ENCODE measurements around the gene MALAT1.
"Not testable (repeated sequence)": the region's sequence is repeated elsewhere in the genome, so short reads cannot be mapped to it uniquely, and the experiment has no call there.

Gene MALAT1

DNA sequence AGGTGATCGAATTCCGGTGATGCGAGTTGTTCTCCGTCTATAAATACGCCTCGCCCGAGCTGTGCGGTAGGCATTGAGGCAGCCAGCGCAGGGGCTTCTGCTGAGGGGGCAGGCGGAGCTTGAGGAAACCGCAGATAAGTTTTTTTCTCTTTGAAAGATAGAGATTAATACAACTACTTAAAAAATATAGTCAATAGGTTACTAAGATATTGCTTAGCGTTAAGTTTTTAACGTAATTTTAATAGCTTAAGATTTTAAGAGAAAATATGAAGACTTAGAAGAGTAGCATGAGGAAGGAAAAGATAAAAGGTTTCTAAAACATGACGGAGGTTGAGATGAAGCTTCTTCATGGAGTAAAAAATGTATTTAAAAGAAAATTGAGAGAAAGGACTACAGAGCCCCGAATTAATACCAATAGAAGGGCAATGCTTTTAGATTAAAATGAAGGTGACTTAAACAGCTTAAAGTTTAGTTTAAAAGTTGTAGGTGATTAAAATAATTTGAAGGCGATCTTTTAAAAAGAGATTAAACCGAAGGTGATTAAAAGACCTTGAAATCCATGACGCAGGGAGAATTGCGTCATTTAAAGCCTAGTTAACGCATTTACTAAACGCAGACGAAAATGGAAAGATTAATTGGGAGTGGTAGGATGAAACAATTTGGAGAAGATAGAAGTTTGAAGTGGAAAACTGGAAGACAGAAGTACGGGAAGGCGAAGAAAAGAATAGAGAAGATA is at the start of gene MALAT1:
MALAT1 (plus strand) TSS at position 69 of the 736 bp plus-strand sequence.
- H3K9ac ChIP-seq (ENCODE audit: low read depth in 1 of 2, low read length in 2 of 2) = peak within 1 kb of the TSS; percentile 86 to 100
- H3K27ac ChIP-seq (ENCODE audit: low read depth, low read length) = peak within 1 kb of the TSS; percentile 97
- H3K36me3 ChIP-seq (ENCODE audit: control insufficient read depth in 1 of 2, insufficient read depth in 2 of 2, low read length in 2 of 2) = peaks cover 33 to 41% of the 10 kb centered on the region in 2 donors
- H3K9me3 ChIP-seq (ENCODE audit: control insufficient read depth in 1 of 2, low read length in 2 of 2) = no peaks in the 10 kb centered on the region
- H3K27me3 ChIP-seq (ENCODE audit: control insufficient read depth in 1 of 2, insufficient read depth in 2 of 2, low read length in 2 of 2) = no peaks in the 10 kb centered on the region
- H3K4me1 ChIP-seq (ENCODE audit: control insufficient read depth in 1 of 2, insufficient read depth in 2 of 2, low read length in 2 of 2) = peaks cover 14 to 20% of the 10 kb centered on the region in 2 donors
- peak within 1 kb of the TSS; percentile 91 to 99 for H3K4me3 ChIP-seq (ENCODE audit: low read depth in 1 of 2, low read length in 2 of 2)

- not testable (repeated sequence) for H3K36me3 ChIP-seq (ENCODE audit: control insufficient read depth in 1 of 2, insufficient read depth in 2 of 2, low read length in 2 of 2); H3K9me3 ChIP-seq (ENCODE audit: control insufficient read depth in 1 of 2, low read length in 2 of 2); H3K4me3 ChIP-seq (ENCODE audit: low read depth in 1 of 2, low read length in 2 of 2); H3K27me3 ChIP-seq (ENCODE audit: control insufficient read depth in 1 of 2, insufficient read depth in 2 of 2, low read length in 2 of 2); H3K4me1 ChIP-seq (ENCODE audit: control insufficient read depth in 1 of 2, insufficient read depth in 2 of 2, low read length in 2 of 2); H3K27ac ChIP-seq (ENCODE audit: low read depth, low read length); H3K9ac ChIP-seq (ENCODE audit: low read depth in 1 of 2, low read length in 2 of 2)
Measured at GRCh38 chr11:65451301-65451700, 47.5 kb upstream of the MALAT1 start.

DNA sequence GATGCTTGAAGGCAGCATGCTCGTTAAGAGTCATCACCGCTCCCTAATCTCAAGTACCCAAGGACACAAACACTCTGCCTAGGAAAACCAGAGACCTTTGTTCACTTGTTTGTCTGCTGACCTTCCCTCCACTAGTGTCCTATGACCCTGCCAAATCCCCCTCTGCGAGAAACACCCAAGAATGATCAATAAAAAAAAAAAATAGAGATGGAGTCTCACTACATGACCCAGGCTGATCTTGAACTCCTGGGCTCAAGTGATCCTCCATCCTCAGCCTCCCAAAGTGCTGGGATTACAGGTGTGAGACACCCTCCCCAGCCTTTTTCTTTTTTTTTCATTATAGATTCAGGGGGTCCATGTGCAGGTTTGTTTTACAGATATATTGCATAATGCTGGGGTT is 46.6 kb upstream of the MALAT1 start:
- H3K9ac ChIP-seq (ENCODE audit: low read depth in 1 of 2, low read length in 2 of 2); H3K4me3 ChIP-seq (ENCODE audit: low read depth in 1 of 2, low read length in 2 of 2); H3K9me3 ChIP-seq (ENCODE audit: control insufficient read depth in 1 of 2, low read length in 2 of 2); H3K36me3 ChIP-seq (ENCODE audit: control insufficient read depth in 1 of 2, insufficient read depth in 2 of 2, low read length in 2 of 2); H3K27ac ChIP-seq (ENCODE audit: low read depth, low read length); H3K4me1 ChIP-seq (ENCODE audit: control insufficient read depth in 1 of 2, insufficient read depth in 2 of 2, low read length in 2 of 2); H3K27me3 ChIP-seq (ENCODE audit: control insufficient read depth in 1 of 2, insufficient read depth in 2 of 2, low read length in 2 of 2): not testable (repeated sequence)

DNA sequence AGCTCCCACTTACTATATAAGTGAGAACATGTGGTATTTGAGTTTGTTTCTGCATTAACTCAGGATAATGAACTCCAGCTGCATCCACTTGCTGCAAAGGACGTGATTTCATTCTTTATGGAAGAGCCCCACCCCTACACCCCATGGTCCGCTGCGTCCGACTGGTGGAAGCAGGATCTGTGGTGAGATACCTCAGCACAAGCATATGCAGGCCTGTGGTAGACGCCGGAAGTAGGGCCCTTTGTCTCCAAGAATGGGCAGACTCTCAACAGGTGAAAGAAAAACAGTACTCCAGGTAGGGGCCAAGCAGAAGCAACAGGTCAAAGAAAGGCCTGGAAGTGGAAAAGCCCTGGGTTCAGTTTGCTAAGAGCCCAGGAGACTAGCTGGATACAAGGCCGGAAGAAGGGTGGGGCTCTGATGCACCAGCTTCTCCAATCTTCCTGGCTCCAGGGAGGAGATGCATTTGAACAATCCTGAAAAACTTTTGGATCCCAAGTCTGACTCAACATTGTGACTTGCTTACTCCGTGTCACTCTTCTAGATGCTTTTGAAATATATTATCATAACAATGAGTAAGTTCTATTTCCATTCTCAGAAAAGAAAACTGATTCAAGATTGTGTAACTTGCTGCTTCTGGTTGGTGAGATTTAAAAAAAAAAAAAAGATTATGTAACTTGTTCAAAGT is 45.9 kb upstream of the MALAT1 start:
- H3K4me1 ChIP-seq (ENCODE audit: control insufficient read depth in 1 of 2, insufficient read depth in 2 of 2, low read length in 2 of 2) = peaks cover 5% of the 10 kb centered on the region in 2 donors
- H3K27me3 ChIP-seq (ENCODE audit: control insufficient read depth in 1 of 2, insufficient read depth in 2 of 2, low read length in 2 of 2) = no peaks in the 10 kb centered on the region
- H3K27ac ChIP-seq (ENCODE audit: low read depth, low read length) = no peak overlapping the region
- no peak overlapping the region for H3K4me3 ChIP-seq (ENCODE audit: low read depth in 1 of 2, low read length in 2 of 2)
- H3K9me3 ChIP-seq (ENCODE audit: control insufficient read depth in 1 of 2, low read length in 2 of 2) = no peaks in the 10 kb centered on the region
- H3K36me3 ChIP-seq (ENCODE audit: control insufficient read depth in 1 of 2, insufficient read depth in 2 of 2, low read length in 2 of 2) = no peaks in the 10 kb centered on the region
- no peak overlapping the region for H3K9ac ChIP-seq (ENCODE audit: low read depth in 1 of 2, low read length in 2 of 2)

DNA sequence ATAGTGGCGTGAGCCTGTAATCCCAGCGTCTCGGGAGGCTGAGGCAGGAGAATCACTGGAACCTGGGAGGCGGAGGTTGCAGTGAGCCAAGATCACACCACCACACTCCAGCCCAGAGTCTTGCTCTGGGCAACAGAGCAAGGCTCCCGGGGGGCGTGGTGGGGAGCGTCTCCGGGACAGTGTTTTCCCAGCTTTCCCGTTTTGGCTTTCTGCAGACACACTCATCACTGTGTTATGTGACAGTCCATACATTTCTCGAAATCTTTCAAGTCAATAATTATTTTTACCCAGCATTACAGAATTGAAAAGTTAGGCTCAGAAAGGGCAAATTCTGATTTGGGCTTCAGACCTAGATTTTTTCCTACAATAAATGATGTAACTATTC is 44.5 kb upstream of the MALAT1 start:
- H3K4me3 ChIP-seq (ENCODE audit: low read depth in 1 of 2, low read length in 2 of 2) = peak overlapping the region; percentile 68 to 79
- H3K27ac ChIP-seq (ENCODE audit: low read depth, low read length) = no peak overlapping the region
- peaks cover 5% of the 10 kb centered on the region in 2 donors for H3K4me1 ChIP-seq (ENCODE audit: control insufficient read depth in 1 of 2, insufficient read depth in 2 of 2, low read length in 2 of 2)
- no peaks in the 10 kb centered on the region for H3K36me3 ChIP-seq (ENCODE audit: control insufficient read depth in 1 of 2, insufficient read depth in 2 of 2, low read length in 2 of 2)
- H3K9me3 ChIP-seq (ENCODE audit: control insufficient read depth in 1 of 2, low read length in 2 of 2) = no peaks in the 10 kb centered on the region
- H3K9ac ChIP-seq (ENCODE audit: low read depth in 1 of 2, low read length in 2 of 2) = peak overlapping the region in 1 of 2 donors; percentile 72
- no peaks in the 10 kb centered on the region for H3K27me3 ChIP-seq (ENCODE audit: control insufficient read depth in 1 of 2, insufficient read depth in 2 of 2, low read length in 2 of 2)

DNA sequence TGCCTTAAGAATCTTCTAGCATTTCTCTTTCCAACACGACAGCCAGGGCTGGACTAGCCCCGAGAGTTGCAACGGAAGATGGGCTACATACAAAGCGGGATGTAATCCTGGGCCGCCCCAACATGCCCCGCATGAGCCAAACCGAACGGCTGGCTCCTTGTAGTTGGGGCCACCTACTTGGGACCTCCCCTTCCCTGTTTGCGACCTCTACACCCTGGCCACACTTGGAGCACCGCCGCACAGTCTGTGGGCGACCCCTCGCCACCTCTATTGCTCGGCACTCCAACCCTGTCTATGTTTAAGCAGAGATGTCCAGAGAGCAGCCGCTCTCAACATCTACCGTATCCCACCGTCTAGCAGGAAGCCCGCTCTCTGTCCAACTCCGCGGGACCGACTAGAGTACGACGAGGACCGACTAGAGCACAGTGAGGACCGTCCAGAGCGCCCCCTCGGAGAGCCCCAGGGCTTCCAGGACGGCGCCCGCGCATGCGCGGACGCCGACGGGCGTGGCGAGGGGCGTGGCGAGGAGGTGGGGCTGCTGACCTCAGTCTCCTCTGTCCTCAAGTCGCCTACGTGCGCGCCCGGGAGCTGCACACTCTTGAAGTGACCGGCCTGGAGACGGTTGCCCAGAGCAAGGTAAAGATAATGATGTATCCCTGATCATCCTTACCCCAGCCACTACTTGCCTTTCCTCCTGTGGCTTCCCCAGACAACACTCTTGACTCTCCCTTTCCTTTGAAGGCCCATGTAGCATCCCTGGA is 44.0 kb upstream of the MALAT1 start:
- H3K9ac ChIP-seq (ENCODE audit: low read depth in 1 of 2, low read length in 2 of 2) = peak overlapping the region; percentile 72 to 86
- no peaks in the 10 kb centered on the region for H3K9me3 ChIP-seq (ENCODE audit: control insufficient read depth in 1 of 2, low read length in 2 of 2)
- H3K4me1 ChIP-seq (ENCODE audit: control insufficient read depth in 1 of 2, insufficient read depth in 2 of 2, low read length in 2 of 2) = peaks cover 5% of the 10 kb centered on the region in 2 donors
- H3K27me3 ChIP-seq (ENCODE audit: control insufficient read depth in 1 of 2, insufficient read depth in 2 of 2, low read length in 2 of 2) = no peaks in the 10 kb centered on the region
- H3K36me3 ChIP-seq (ENCODE audit: control insufficient read depth in 1 of 2, insufficient read depth in 2 of 2, low read length in 2 of 2) = no peaks in the 10 kb centered on the region
- H3K27ac ChIP-seq (ENCODE audit: low read depth, low read length) = peak overlapping the region; percentile 23
- peak overlapping the region; percentile 68 to 79 for H3K4me3 ChIP-seq (ENCODE audit: low read depth in 1 of 2, low read length in 2 of 2)

GRCh38 chr11:65456418-65456817 is 42.4 kb upstream of the MALAT1 start:
- H3K9ac ChIP-seq (ENCODE audit: low read depth in 1 of 2, low read length in 2 of 2) = no peak overlapping the region

DNA sequence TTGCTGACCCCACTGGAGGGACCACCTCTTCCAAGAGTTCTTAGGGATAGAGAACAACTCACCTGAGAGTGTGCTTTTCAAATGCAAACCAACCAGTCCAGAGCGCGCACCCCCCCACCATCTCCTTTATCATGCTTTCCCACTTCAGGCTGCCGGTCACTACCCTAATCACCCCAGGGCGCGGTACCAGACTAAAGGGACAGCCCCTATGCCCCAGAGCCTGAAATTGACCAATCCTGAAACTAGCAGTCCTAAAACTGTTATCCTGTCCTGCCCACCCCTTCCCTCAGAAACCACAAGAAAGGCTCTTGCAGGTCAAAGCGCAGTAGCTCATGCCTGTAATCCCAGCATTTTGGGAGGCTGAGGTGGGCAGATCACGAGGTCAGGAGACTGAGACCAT is 39.3 kb upstream of the MALAT1 start:
- H3K4me1 ChIP-seq (ENCODE audit: control insufficient read depth in 1 of 2, insufficient read depth in 2 of 2, low read length in 2 of 2) = peaks cover 5% of the 10 kb centered on the region in 2 donors
- H3K27ac ChIP-seq (ENCODE audit: low read depth, low read length) = no peak overlapping the region

More at GRCh38 chr11:65456418-65456817, 42.4 kb upstream of the MALAT1 start:
- no peak overlapping the region for H3K27ac ChIP-seq (ENCODE audit: low read depth, low read length)
- H3K4me3 ChIP-seq (ENCODE audit: low read depth in 1 of 2, low read length in 2 of 2) = no peak overlapping the region
- no peaks in the 10 kb centered on the region for H3K27me3 ChIP-seq (ENCODE audit: control insufficient read depth in 1 of 2, insufficient read depth in 2 of 2, low read length in 2 of 2)
- H3K9me3 ChIP-seq (ENCODE audit: control insufficient read depth in 1 of 2, low read length in 2 of 2) = no peaks in the 10 kb centered on the region
- H3K4me1 ChIP-seq (ENCODE audit: control insufficient read depth in 1 of 2, insufficient read depth in 2 of 2, low read length in 2 of 2) = peaks cover 5% of the 10 kb centered on the region in 2 donors
- no peaks in the 10 kb centered on the region for H3K36me3 ChIP-seq (ENCODE audit: control insufficient read depth in 1 of 2, insufficient read depth in 2 of 2, low read length in 2 of 2)

DNA sequence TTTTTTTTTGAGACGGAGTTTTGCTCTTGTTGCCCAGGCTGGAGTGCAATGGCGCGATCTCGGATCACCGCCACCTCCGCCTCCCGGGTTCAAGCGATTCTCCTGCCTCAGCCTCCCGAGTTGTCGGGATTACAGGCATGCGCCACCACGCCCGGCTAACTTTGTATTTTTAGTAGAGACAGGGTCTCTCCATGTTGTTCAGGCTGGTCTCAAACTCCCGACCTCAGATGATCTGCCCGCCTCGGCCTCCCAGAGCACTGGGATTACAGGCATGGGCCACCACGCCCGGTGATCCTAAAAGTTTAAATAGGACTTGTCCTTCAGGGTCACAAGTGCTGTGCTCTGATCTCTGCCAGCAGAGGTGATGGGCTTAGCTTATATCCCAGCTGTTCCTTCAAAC is 33.4 kb upstream of the MALAT1 start:
- not testable (repeated sequence) for H3K27ac ChIP-seq (ENCODE audit: low read depth, low read length); H3K4me3 ChIP-seq (ENCODE audit: low read depth in 1 of 2, low read length in 2 of 2); H3K9me3 ChIP-seq (ENCODE audit: control insufficient read depth in 1 of 2, low read length in 2 of 2); H3K27me3 ChIP-seq (ENCODE audit: control insufficient read depth in 1 of 2, insufficient read depth in 2 of 2, low read length in 2 of 2); H3K9ac ChIP-seq (ENCODE audit: low read depth in 1 of 2, low read length in 2 of 2); H3K36me3 ChIP-seq (ENCODE audit: control insufficient read depth in 1 of 2, insufficient read depth in 2 of 2, low read length in 2 of 2)
- H3K4me1 ChIP-seq (ENCODE audit: control insufficient read depth in 1 of 2, insufficient read depth in 2 of 2, low read length in 2 of 2) = peaks cover 0 to 11% of the 10 kb centered on the region in 2 donors

More for the DNA sequence above, 39.3 kb upstream of the MALAT1 start:
- H3K27me3 ChIP-seq (ENCODE audit: control insufficient read depth in 1 of 2, insufficient read depth in 2 of 2, low read length in 2 of 2) = no peaks in the 10 kb centered on the region
- H3K4me3 ChIP-seq (ENCODE audit: low read depth in 1 of 2, low read length in 2 of 2) = no peak overlapping the region
- no peak overlapping the region for H3K9ac ChIP-seq (ENCODE audit: low read depth in 1 of 2, low read length in 2 of 2)
- H3K36me3 ChIP-seq (ENCODE audit: control insufficient read depth in 1 of 2, insufficient read depth in 2 of 2, low read length in 2 of 2) = no peaks in the 10 kb centered on the region
- H3K9me3 ChIP-seq (ENCODE audit: control insufficient read depth in 1 of 2, low read length in 2 of 2) = no peaks in the 10 kb centered on the region

- H3K27me3 ChIP-seq (ENCODE audit: control insufficient read depth in 1 of 2, insufficient read depth in 2 of 2, low read length in 2 of 2); H3K36me3 ChIP-seq (ENCODE audit: control insufficient read depth in 1 of 2, insufficient read depth in 2 of 2, low read length in 2 of 2); H3K4me3 ChIP-seq (ENCODE audit: low read depth in 1 of 2, low read length in 2 of 2); H3K9me3 ChIP-seq (ENCODE audit: control insufficient read depth in 1 of 2, low read length in 2 of 2); H3K9ac ChIP-seq (ENCODE audit: low read depth in 1 of 2, low read length in 2 of 2); H3K27ac ChIP-seq (ENCODE audit: low read depth, low read length): not testable (repeated sequence)
- H3K4me1 ChIP-seq (ENCODE audit: control insufficient read depth in 1 of 2, insufficient read depth in 2 of 2, low read length in 2 of 2) = peaks cover 11 to 22% of the 10 kb centered on the region in 2 donors
Measured at GRCh38 chr11:65467306-65467705, 31.5 kb upstream of the MALAT1 start.
